ENCODE measurements around the gene CTNND2. TPM values are rescaled to one million over a fixed set of nuclear protein-coding genes. Genes with fewer than 3 reads are reported as not detected.

CTNND2 gene
- total and polyA plus RNA-seq, 5 experiments from 2014 or later: not detected

DNA sequence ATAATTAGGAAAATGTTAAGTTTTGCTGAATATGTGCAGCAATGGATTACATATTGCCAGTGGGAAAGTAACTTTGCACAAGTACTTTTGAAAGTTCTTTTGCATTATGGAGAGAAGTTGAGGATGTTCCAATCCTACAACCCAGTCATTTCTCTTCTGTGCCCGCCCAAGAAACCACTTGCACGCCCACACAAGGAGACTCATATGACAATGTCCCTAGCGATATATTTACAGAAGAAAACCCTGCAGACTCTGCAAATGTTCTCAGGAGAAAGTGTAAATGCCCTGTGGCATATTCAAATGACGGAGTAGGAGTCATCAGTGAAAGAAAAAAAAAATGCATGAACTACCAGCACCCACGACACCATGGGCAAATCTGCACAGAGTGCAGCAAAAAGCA, 356.5 kb downstream of the CTNND2 start:
- Mint-ChIP-seq H3K36me3 (no peaks in the 10 kb centered on the region), H3K27ac (no peak overlapping the region), H3K4me1 (no peaks in the 10 kb centered on the region), H3K27me3 (no peaks in the 10 kb centered on the region), H3K4me3 (no peak overlapping the region), H3K9me3 (peaks cover 0 to 4% (median 0%) of the 10 kb centered on the region in 9 donors)
- POLR2A ChIA-PET: no interaction called here
- ATAC-seq (no peak), DNase-seq (no peak)

DNA sequence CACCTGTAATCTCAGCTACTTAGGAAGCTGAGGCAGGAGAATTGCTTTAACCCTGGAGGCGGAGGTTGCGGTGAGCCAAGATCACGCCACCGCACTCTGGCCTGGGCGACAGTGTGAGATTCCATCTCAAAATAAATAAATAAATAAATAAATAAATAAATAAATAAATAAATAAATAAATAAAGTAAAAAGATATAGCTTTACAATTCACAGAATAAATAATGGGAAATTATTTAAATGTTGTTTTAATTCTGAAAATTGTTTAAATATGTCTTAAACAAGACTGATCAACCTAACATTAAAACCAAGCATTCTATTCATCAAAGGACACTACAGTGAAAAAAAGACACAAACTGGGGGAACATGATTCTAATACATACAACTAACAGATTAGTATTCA, 357.1 kb downstream of the CTNND2 start:
- Mint-ChIP-seq H3K9me3 (peaks cover 0 to 4% (median 0%) of the 10 kb centered on the region in 9 donors), H3K4me3 (no peak overlapping the region), H3K4me1 (no peaks in the 10 kb centered on the region), H3K27me3 (no peaks in the 10 kb centered on the region), H3K36me3 (no peaks in the 10 kb centered on the region), H3K27ac (no peak overlapping the region)
- POLR2A ChIA-PET: no interaction called here
- DNase-seq: no peak
- no peak for ATAC-seq

DNA sequence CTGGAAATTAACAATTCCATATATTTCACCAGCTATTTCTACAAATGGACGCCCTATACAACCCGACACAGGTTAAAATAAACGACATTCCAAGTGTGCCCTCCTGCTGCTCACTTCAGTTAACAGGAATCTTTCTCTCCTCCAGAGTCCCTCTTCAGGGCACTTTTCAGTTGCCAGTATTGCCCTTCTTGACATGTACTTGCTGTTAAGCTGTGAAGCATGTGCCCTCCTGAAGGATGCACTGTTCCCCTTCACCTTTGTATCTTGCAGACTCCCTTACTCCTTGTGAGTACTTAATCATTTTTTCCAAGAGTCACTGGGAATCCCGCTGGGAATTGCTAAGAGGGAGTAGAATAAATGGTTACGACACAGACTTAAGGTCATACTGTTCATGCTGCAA, 364.1 kb downstream of the CTNND2 start:
- H3K27ac Mint-ChIP-seq: no peak overlapping the region
- H3K36me3 Mint-ChIP-seq: no peaks in the 10 kb centered on the region
- H3K4me3 Mint-ChIP-seq: no peak overlapping the region
- H3K9me3 Mint-ChIP-seq: peaks cover 0 to 2% (median 0%) of the 10 kb centered on the region in 9 donors
- H3K4me1 Mint-ChIP-seq: no peaks in the 10 kb centered on the region
- POLR2A ChIA-PET: no interaction called here
- H3K27me3 Mint-ChIP-seq: no peaks in the 10 kb centered on the region
- DNase-seq (no peak), ATAC-seq (no peak)

DNA sequence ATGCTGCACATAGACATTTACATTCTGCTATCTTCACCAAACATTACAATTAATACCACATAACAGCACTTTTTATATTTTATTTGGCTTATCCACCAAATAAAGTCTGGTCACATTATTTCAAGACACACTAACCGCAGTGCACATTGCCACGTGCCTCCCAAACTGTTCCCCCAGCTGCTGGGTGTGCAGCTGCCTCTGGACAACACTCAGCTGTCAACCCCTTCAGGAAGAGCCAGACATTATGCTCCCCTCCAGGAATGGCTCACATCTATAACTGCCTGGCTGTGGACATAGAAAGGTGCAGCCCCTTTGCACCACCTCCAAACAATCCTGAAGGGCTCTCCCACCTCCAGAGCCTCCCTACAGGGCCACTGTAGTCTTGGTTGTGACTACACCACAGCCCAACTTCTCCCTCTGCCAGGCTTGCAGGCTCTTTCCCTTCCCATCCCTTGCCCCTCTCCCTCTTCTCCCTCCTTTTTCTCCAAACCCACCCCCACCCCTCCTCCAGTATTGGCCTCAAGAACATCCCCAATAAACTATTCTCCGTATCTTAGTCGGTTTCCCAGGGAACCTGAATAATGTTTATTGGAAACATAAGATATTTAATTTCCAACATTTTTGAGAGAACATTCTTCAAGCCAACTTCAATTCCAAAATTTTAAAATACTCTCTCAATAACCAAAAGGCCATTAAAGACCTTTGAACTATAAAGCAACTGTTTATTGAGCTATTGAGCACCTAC, 372.3 kb downstream of the CTNND2 start:
- no peaks in the 10 kb centered on the region for H3K4me1 Mint-ChIP-seq
- H3K4me3 Mint-ChIP-seq: no peak overlapping the region
- H3K36me3 Mint-ChIP-seq: no peaks in the 10 kb centered on the region
- H3K27ac Mint-ChIP-seq: no peak overlapping the region
- H3K27me3 Mint-ChIP-seq: peaks cover 0 to 2% (median 0%) of the 10 kb centered on the region in 5 donors
- ATAC-seq (no peak), DNase-seq (no peak)
- H3K9me3 Mint-ChIP-seq: no peaks in the 10 kb centered on the region
- POLR2A ChIA-PET: no interaction called here

DNA sequence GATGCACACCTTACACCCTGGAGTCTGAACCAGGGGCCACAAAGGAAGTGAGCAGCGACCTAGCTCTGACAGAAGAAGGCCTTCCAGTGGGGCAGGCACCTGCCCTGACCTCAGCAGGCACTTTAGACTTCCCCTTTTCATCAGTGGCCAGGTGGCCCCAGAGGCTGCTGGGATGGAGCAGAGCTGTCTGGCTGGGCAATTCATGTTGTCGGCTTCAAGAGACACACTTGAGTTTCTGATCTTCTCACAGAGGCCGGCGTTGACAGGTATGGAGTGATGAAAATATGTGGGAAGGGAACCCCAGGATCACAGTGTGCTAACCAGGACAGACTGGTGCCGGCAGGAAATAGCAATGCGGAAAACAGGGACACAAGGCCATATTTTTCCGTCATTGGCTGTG, 375.5 kb downstream of the CTNND2 start:
- Mint-ChIP-seq H3K27ac (no peak overlapping the region), H3K4me1 (no peaks in the 10 kb centered on the region), H3K9me3 (peaks cover 0 to 4% (median 0%) of the 10 kb centered on the region in 9 donors), H3K4me3 (no peak overlapping the region), H3K36me3 (no peaks in the 10 kb centered on the region), H3K27me3 (peaks cover 0 to 2% (median 0%) of the 10 kb centered on the region in 5 donors)
- POLR2A ChIA-PET: no interaction called here
- DNase-seq (no peak), ATAC-seq (no peak)

DNA sequence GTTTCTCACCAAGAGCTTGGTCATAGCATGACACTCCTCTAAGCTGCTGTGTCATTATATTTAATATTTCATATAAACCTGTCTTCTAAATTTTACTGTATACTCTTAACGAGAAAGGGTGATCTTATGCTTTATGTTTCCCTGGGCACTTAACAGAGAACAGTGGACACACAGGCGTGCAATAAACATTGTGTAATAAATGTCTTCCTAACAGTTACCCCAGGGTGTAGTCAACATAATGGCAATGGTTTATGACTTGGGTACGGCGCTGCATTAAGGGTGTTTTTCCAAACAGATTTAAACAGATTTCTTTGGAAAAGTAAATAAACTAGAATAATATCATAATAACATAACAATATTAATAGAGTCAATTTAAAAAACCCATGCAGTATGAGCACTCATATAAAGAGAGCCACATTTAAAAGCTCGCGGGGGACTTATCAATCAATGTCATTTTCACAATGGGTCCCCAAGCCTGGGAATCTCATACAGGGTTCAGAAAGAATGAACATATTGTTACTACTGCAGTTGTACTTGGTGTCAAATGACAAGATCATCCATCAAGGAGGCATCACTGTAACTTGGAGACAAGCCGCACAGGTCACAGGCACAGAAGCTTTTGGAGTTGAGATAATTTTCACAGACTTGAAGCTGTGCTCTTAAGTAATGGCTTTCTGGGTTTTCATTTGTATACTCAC, 376.4 kb downstream of the CTNND2 start:
- no peak overlapping the region for H3K4me3 Mint-ChIP-seq
- H3K27me3 Mint-ChIP-seq: peaks cover 0 to 2% (median 0%) of the 10 kb centered on the region in 5 donors
- ATAC-seq (no peak), DNase-seq (no peak)
- H3K4me1 Mint-ChIP-seq: no peaks in the 10 kb centered on the region
- POLR2A ChIA-PET: no interaction called here
- H3K36me3 Mint-ChIP-seq: no peaks in the 10 kb centered on the region
- peaks cover 0 to 4% (median 0%) of the 10 kb centered on the region in 9 donors for H3K9me3 Mint-ChIP-seq
- H3K27ac Mint-ChIP-seq: no peak overlapping the region

DNA sequence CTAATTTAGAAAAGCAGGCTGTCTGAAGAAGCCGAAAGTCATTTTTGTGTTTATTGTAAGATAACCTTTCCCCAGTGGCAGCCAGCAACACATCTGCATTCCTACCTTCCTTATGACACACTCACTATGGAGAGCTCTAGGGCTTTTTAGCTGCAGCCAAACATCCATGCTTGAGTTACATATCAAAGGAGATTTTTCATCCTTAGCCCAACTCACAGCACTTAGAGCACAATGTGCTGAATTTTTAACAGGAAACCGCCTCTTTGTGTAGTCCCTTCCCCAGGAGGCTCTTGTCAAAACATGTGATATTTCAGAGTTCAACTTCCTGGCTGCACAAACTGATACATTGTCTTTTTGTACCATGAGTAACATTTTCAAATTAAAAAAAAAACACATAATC, 379.2 kb downstream of the CTNND2 start:
- POLR2A ChIA-PET: no interaction called here
- Mint-ChIP-seq H3K9me3 (peaks cover 0 to 4% (median 0%) of the 10 kb centered on the region in 9 donors), H3K27ac (no peak overlapping the region), H3K27me3 (no peaks in the 10 kb centered on the region), H3K4me3 (no peak overlapping the region), H3K4me1 (no peaks in the 10 kb centered on the region), H3K36me3 (no peaks in the 10 kb centered on the region)
- no peak for ATAC-seq
- no peak for DNase-seq

DNA sequence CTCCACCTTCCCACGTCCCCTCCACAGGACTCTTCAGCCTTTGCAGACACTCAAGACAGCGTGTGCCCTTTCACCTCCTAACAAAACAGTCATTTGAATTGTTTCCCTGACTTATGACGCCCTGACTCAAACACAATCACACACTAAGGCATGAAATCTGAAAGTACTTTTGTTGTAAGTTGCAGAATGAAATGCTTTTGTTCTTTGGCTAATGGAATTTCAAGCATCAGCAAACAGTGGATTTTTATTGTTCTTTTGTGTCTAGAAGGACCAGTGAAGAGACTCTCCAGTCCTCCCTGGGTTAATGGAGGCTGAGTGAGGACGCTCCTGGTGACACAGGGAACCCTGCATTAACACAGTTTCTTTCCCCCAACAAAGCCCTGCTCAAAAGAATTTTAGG, 380.1 kb downstream of the CTNND2 start:
- no peaks in the 10 kb centered on the region for H3K27me3 Mint-ChIP-seq
- H3K36me3 Mint-ChIP-seq: no peaks in the 10 kb centered on the region
- ATAC-seq (no peak), DNase-seq (no peak)
- H3K4me3 Mint-ChIP-seq: no peak overlapping the region
- no peak overlapping the region for H3K27ac Mint-ChIP-seq
- H3K4me1 Mint-ChIP-seq: no peaks in the 10 kb centered on the region
- POLR2A ChIA-PET: no interaction called here
- H3K9me3 Mint-ChIP-seq: peaks cover 0 to 8% (median 0%) of the 10 kb centered on the region in 9 donors

DNA sequence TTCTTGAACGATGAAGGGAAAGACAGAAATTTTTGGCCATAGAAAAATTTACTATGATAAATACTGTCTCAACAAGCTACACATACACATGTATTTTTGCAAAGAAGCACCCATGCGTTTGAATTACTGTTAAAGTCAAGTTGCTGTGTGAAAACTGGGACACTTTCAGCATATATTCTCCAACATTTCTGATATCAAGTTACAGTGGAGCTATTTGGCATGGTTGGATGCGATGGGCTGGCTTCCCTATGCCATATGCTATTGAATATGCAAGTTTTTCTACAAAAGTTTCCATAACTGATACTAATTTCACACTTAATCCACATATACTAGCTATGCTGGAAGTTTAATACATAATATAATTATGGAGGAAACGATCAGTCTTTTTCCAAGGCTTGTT, 381.4 kb downstream of the CTNND2 start:
- Mint-ChIP-seq H3K4me1 (no peaks in the 10 kb centered on the region), H3K27ac (no peak overlapping the region), H3K9me3 (peaks cover 0 to 12% (median 0%) of the 10 kb centered on the region in 9 donors), H3K27me3 (no peaks in the 10 kb centered on the region), H3K36me3 (no peaks in the 10 kb centered on the region), H3K4me3 (no peak overlapping the region)
- no peak for ATAC-seq
- POLR2A ChIA-PET: no interaction called here
- no peak for DNase-seq

DNA sequence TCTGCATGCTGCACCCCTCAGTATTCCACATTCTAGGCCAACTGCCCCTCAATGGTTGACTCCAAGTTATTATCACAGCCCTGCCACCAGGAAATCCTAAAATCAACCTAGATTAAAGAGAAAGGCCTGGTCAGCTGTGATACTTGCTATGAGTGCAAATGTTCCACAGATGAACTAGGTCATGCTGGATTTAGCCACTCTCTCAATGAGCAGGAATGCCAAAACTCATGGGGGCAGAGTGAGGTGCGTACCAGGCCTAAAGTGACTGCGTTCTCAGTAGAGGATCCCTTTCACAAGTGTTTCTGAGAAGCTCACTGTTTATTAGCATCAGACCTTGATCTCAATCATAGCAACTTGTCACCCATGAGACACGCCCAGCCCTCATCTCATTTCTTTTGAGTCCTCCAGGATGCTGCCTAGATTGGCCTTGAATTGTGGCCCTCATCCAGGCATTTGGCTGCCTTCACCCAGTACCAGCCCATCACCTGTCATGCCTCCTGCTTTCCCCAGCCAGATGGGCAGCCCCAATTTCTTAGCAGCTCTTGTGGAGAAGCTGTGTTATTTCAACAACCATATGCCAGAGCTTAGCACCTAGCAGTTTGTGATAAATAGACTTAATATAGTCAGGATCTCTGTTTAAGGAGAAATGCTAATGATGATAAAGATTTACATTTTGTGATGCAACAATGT, 383.9 kb downstream of the CTNND2 start:
- POLR2A ChIA-PET: no interaction called here
- Mint-ChIP-seq H3K9me3 (peaks cover 0 to 10% (median 0%) of the 10 kb centered on the region in 9 donors), H3K36me3 (no peaks in the 10 kb centered on the region), H3K27ac (no peak overlapping the region), H3K4me3 (no peak overlapping the region), H3K27me3 (no peaks in the 10 kb centered on the region), H3K4me1 (no peaks in the 10 kb centered on the region)
- ATAC-seq (no peak), DNase-seq (no peak)

DNA sequence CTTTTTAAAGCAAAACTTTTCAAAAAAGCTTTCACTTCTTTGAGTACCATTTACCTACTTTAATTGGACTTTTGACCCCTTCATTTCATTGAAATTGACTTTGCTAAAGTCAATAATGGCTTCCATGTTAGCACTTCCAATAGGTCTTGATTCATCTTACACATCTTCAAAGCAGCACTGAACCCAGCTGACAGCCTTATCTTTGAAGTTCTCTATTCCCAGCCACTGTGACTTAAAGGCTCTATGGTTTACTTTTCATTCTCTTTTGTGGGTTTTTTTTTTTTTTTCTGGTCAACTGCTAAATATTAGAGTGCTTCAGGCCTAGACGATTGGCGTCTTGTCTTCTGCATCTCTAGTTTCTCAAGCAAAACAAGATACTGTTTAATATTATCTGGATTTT, 385.0 kb downstream of the CTNND2 start:
- Mint-ChIP-seq H3K27ac (no peak overlapping the region), H3K36me3 (no peaks in the 10 kb centered on the region), H3K4me1 (no peaks in the 10 kb centered on the region), H3K9me3 (peaks cover 0 to 8% (median 0%) of the 10 kb centered on the region in 9 donors), H3K4me3 (no peak overlapping the region), H3K27me3 (no peaks in the 10 kb centered on the region)
- no peak for ATAC-seq
- DNase-seq: no peak
- POLR2A ChIA-PET: no interaction called here

DNA sequence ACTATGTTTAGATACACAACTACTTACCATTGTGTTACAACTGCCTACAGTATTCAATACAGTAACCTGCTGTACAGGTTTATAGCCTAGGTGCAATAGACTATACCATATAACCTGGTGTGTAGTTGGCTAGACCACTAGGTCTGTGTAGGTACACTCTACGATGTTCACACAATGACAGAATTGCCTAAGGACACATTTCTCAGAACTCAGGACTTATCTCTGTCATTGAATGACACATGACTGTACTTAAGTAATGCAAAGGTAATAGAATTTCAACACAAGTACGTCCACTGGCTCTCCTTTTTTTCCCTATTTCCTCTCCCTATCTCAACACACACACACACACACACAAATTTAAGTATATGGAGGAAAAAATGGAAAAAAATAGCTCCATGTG, 385.6 kb downstream of the CTNND2 start:
- Mint-ChIP-seq H3K27ac (no peak overlapping the region), H3K4me1 (no peaks in the 10 kb centered on the region), H3K36me3 (no peaks in the 10 kb centered on the region), H3K27me3 (no peaks in the 10 kb centered on the region), H3K4me3 (no peak overlapping the region), H3K9me3 (peaks cover 0 to 8% (median 0%) of the 10 kb centered on the region in 9 donors)
- POLR2A ChIA-PET: no interaction called here
- ATAC-seq (no peak), DNase-seq (no peak)

DNA sequence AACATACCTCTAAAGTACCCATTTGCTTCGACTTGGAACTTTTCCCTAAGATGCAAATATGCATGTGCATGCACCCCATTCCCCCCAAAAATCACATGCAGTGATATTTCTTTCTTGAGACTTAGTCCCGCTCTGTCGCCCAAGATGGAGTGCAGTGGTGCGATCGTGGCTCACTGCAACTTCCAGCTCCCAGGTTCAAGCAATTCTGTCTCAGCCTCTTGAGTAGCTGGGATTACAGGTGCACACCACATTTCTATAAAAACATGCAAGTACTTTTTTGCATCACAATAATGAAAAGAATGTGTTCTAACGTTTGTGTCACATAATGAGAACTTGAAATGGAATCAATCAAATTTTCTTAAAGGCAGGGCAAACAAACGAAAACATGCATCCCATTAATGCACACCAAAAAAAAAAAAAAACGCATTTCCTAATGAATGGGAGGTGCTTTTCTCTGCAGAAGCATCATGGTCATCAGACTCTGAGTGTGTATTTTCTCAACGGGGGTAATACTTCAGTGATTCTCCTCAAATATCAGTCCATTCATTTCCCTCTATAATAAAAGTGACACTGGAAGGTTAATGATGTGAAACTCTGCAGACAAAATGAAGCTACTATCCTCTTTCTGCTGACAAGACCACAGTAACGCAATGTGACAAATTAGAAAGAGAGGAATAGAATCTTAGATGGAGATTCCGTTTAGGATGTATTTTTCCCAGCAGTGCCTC, 389.4 kb downstream of the CTNND2 start:
- Mint-ChIP-seq H3K4me3 (no peak overlapping the region), H3K36me3 (no peaks in the 10 kb centered on the region), H3K27ac (no peak overlapping the region), H3K4me1 (no peaks in the 10 kb centered on the region), H3K9me3 (peaks cover 0 to 8% (median 0%) of the 10 kb centered on the region in 9 donors), H3K27me3 (peaks cover 0 to 6% (median 0%) of the 10 kb centered on the region in 5 donors)
- ATAC-seq (no peak), DNase-seq (no peak)
- POLR2A ChIA-PET: no interaction called here
